ENCODE results near the gene PXN.

DNA sequence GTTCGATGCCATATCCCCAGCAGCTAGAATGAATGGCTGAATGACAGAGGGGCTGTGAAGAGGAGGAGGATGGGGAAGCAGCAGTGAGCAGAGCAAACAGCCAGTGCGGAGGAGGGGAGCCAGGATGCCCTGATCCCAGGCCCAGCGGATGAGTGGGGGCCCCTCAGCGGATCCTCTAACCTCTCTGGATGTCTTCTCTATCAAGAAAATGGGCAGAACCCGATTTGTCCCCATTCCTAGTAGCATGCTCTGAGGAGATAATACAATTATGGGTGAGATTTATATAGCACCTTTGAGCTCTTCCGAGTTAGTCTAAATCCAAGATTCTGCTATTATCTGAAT lies 34.6 kb downstream of the PXN start:
- TF ChIP-seq, protein P1, sequence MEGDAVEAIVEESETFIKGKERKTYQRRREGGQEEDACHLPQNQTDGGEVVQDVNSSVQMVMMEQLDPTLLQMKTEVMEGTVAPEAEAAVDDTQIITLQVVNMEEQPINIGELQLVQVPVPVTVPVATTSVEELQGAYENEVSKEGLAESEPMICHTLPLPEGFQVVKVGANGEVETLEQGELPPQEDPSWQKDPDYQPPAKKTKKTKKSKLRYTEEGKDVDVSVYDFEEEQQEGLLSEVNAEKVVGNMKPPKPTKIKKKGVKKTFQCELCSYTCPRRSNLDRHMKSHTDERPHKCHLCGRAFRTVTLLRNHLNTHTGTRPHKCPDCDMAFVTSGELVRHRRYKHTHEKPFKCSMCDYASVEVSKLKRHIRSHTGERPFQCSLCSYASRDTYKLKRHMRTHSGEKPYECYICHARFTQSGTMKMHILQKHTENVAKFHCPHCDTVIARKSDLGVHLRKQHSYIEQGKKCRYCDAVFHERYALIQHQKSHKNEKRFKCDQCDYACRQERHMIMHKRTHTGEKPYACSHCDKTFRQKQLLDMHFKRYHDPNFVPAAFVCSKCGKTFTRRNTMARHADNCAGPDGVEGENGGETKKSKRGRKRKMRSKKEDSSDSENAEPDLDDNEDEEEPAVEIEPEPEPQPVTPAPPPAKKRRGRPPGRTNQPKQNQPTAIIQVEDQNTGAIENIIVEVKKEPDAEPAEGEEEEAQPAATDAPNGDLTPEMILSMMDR (IDR thresholded peaks at IDR 0.05), result no peak
- no peak for TF ChIP-seq EZH2 (IDR thresholded peaks at IDR 0.05)
- TF ChIP-seq EZH2phosphoT487 (IDR thresholded peaks at IDR 0.05), result no peak
